K562 (cell line): ENCODE data around the gene OGFR. TPM values are rescaled to one million over a fixed set of nuclear protein-coding genes. Genes with fewer than 3 reads are reported as not detected.

Source experiments
- ATAC-seq: fragments of 200-7000 bp; cut with Tn5 transposase; 3 replicates; pipeline ENCODE4 v1.9.1; 2020; ENCODE audit warnings: moderate library complexity
- BruUV-seq: library from RNA; stranded (reverse); fragments of 400-500 nt; replicated peaks from 2 replicates; lab custom pipeline; 2021; lab: Mats Ljungman, UMichigan
- CTCF ChIA-PET: fragments of 300-600 bp; formaldehyde crosslinking; extraction: SDS; loops from one replicate; lab custom pipeline; 2021; ENCODE audit warnings: low intra/inter-chr PET ratio; lab: Yijun Ruan, JAX
- POLR2A ChIA-PET: fragments of 300-600, 350-650 bp; sonication (Branson Sonifier 250); formaldehyde crosslinking; extraction: SDS; loops from one replicate; lab custom pipeline; 2021; ENCODE audit warnings: antibody characterized with exemption, inconsistent platforms; lab: Yijun Ruan, JAX
- DNase-seq, 4 experiments: peaks; one replicate each; pipeline versions ENCODE4 v3.0.0 to v3.0.0-alpha.2; 2011 to 2018; ENCODE audit warnings: low spot score in 3 of 4, mixed read lengths in 3 of 4; ENCODE audit errors: extremely low read depth in 1 of 4
- FAIRE-seq: peaks from 2 replicates; lab custom pipeline; 2011; peaks lifted over from hg19 to GRCh38; lab: Jason Lieb, UNC
- H2AFZ ChIP-seq: 2 replicates; pipeline ENCODE4 v1.6.0; 2011; ENCODE audit warnings: low read depth, low read length, control low read depth, inconsistent platforms
- H3K27ac ChIP-seq: fragments of 200-600 bp; 3 replicates; pipeline ENCODE4 v1.8.0; 2011; ENCODE audit warnings: low read depth, mild to moderate bottlenecking, control low read depth, inconsistent platforms, low read length, moderate library complexity, mixed read lengths; ENCODE audit errors: extremely low read depth
- H3K27me3 ChIP-seq, 2 experiments: fragments of 300-600 bp in 1 of 2; 2 replicates in 1 of 2; 3 replicates in 1 of 2; pipeline versions ENCODE4 v1.6.0 to v1.8.0; 2011; ENCODE audit warnings: inconsistent platforms in 2 of 2, low read length in 2 of 2, mild to moderate bottlenecking in 1 of 2, mixed read lengths in 1 of 2, moderate library complexity in 1 of 2; ENCODE audit not compliant: control insufficient read depth in 2 of 2, insufficient read depth in 2 of 2
- H3K36me3 ChIP-seq: fragments of 300-600 bp; 3 replicates; pipeline ENCODE4 v1.8.0; 2011; ENCODE audit warnings: mild to moderate bottlenecking, low read length, inconsistent platforms; ENCODE audit not compliant: control insufficient read depth, insufficient read depth
- H3K4me1 ChIP-seq, 2 experiments: fragments of 200-600 bp in 1 of 2; replicated peaks in 1 of 2; 2 replicates in 1 of 2; 3 replicates in 1 of 2; pipeline versions ENCODE4 v1.5.1 to v1.8.0; 2011; ENCODE audit warnings: inconsistent platforms in 2 of 2, low read length in 2 of 2, mild to moderate bottlenecking in 1 of 2, mixed read lengths in 1 of 2, moderate library complexity in 1 of 2; ENCODE audit not compliant: control insufficient read depth in 2 of 2, insufficient read depth in 2 of 2
- H3K4me2 ChIP-seq: 2 replicates; pipeline ENCODE4 v1.6.1; 2011; ENCODE audit warnings: low read length, control low read depth, inconsistent platforms, mixed read lengths; ENCODE audit not compliant: insufficient read depth
- H3K4me3 ChIP-seq: fragments of 200-600 bp; sonication (generic), shearing (Covaris generic); 2 replicates; pipeline ENCODE4 v1.5.1; 2016; ENCODE audit warnings: control low read depth, inconsistent platforms
- H3K79me2 ChIP-seq: fragments of 200-600 bp; 3 replicates; pipeline ENCODE4 v1.8.0; 2011; ENCODE audit warnings: low read length, inconsistent platforms; ENCODE audit not compliant: control insufficient read depth, insufficient read depth
- H3K9ac ChIP-seq, 2 experiments: 2 replicates each; pipeline versions ENCODE4 v1.6.0 to v1.6.1; 2011; ENCODE audit warnings: low read depth in 2 of 2, low read length in 2 of 2, control low read depth in 1 of 2, inconsistent platforms in 1 of 2, mild to moderate bottlenecking in 1 of 2, mixed read lengths in 1 of 2; ENCODE audit not compliant: insufficient read depth in 1 of 2
- H3K9me1 ChIP-seq: one replicate; pipeline ENCODE4 v1.6.0; 2011; ENCODE audit warnings: inconsistent platforms, mild to moderate bottlenecking, low read length, moderate library complexity; ENCODE audit not compliant: control insufficient read depth, insufficient read depth
- H3K9me3 ChIP-seq: replicated peaks from 2 replicates; pipeline ENCODE4 v1.5.1; 2011; ENCODE audit warnings: low read depth, low read length, inconsistent platforms; ENCODE audit not compliant: control insufficient read depth, insufficient read depth
- H4K20me1 ChIP-seq: replicated peaks from 2 replicates; pipeline ENCODE4 v1.6.1; 2011; ENCODE audit warnings: low read length, inconsistent platforms, mixed read lengths; ENCODE audit not compliant: control insufficient read depth, insufficient read depth
- CREB3L1 ChIP-seq: fragments of 450-650 bp; IDR thresholded peaks from 2 replicates; pipeline ENCODE4 v1.6.1; 2014; ENCODE audit warnings: low read depth, mild to moderate bottlenecking, moderate library complexity, borderline replicate concordance
- EP400 ChIP-seq: fragments of 450-650 bp; IDR thresholded peaks from 2 replicates; pipeline ENCODE4 v1.6.1; 2017; ENCODE audit warnings: antibody characterized with exemption, mild to moderate bottlenecking, moderate library complexity
- KLF16 ChIP-seq: IDR thresholded peaks from 2 replicates; pipeline ENCODE4 v1.6.1; 2016; ENCODE audit warnings: antibody characterized with exemption
- PHF21A ChIP-seq: fragments of 450-650 bp; IDR thresholded peaks from 2 replicates; pipeline ENCODE4 v1.6.1; 2017; ENCODE audit warnings: low read depth, borderline replicate concordance
- POLR2G ChIP-seq: fragments of 200-400 bp; formaldehyde crosslinking; IDR thresholded peaks from 2 replicates; pipeline ENCODE4 v1.6.1; 2017; ENCODE audit warnings: low read depth, mild to moderate bottlenecking, antibody characterized with exemption, low read length, moderate library complexity
- SOX6 ChIP-seq: fragments of 450-650 bp; IDR thresholded peaks from 2 replicates; pipeline ENCODE4 v1.6.1; 2014; ENCODE audit warnings: mild to moderate bottlenecking
- THRA ChIP-seq: fragments of 450-650 bp; IDR thresholded peaks from 2 replicates; pipeline ENCODE4 v1.6.1; 2017; ENCODE audit warnings: mild to moderate bottlenecking, moderate library complexity
- WHSC1 ChIP-seq: IDR thresholded peaks from one replicate; pipeline ENCODE4 v1.6.1; 2012; ENCODE audit warnings: low read length, control low read depth, inconsistent platforms
- ZNF57 ChIP-seq: fragments of 450-650 bp; formaldehyde crosslinking; IDR thresholded peaks from 2 replicates; pipeline ENCODE4 v1.4.0; 2020; ENCODE audit warnings: mild to moderate bottlenecking, moderate library complexity
- WGBS: fragments of 100-300 bp; shearing (Covaris generic); methylation state at CpG from one replicate; pipeline ENCODE4 v1.1.6; 2016; ENCODE audit warnings: low coverage, mixed read lengths; ENCODE audit not compliant: insufficient coverage; ENCODE audit errors: missing lambda C conversion rate; 5-methylcytosine and 5-hydroxymethylcytosine counted together
- in situ Hi-C: fragments of 300-500 bp; cut with MboI; formaldehyde crosslinking; loops from 4 replicates; pipeline ENCODE4 v1.15.0; 2018; ENCODE audit warnings: inconsistent platforms, mixed read lengths
- intact Hi-C: fragments of 100-400 bp; cut with micrococcal nuclease; formaldehyde crosslinking; loops from 2 replicates; pipeline ENCODE4 v1.14.2; 2022
- polyA plus RNA-seq, 8 experiments: library from polyadenylated mRNA; depleted of rRNA in 4 of 8; stranded (reverse) in 5 of 8; unstranded in 3 of 8; fragments of >200 nt; fragmentation: Nextera tagmentation in 2 of 8; fragmentation: Illumina TruSeq in 1 of 8; extraction: Ambion mirVana in 2 of 8; extraction: Trizol in 1 of 8; gene quantifications; 2 replicates each; pipeline versions ENCODE4 v1.2.1 to v1.2.3, GENCODE V29; 2011 to 2014; ENCODE audit warnings: inconsistent platforms in 1 of 8, missing spikeins in 1 of 8
- total RNA-seq, 7 experiments: library from RNA; depleted of rRNA in 6 of 7; stranded (reverse); fragments of >200 nt in 6 of 7; fragmentation: Illumina TruSeq in 2 of 7; extraction: Trizol in 2 of 7; gene quantifications; 2 replicates each; pipeline versions ENCODE4 v1.2.1 to v1.2.3, GENCODE V29; 2011 to 2021; ENCODE audit warnings: low replicate concordance in 1 of 7

Gene OGFR
- total and polyA plus RNA-seq, 9 of the 15 experiments (the other 6 are each of a cell fraction or from before 2014, with no cell fraction given) = 0.39 to 56.3 (median 17.5) TPM

GRCh38 chr20:62850333-62850974 lies 45.8 kb downstream of the OGFR start:
- Histone ChIP-seq H3K4me3 (no peak overlapping the region), H3K4me1 (peaks cover 0 to 17% of the 10 kb centered on the region in 2 experiments; a peak in 1 of 5 replicates), H3K4me2 (no peak overlapping the region)
- DNase-seq = no peak
- in situ Hi-C loops = no loop called here
- POLR2A ChIA-PET = interaction anchor here (0.8 kb wide), 2 partner anchors 11 to 22 kb away, joined by 3 to 4 read pairs; no protein-coding TSS in a partner anchor
- TF ChIP-seq POLR2G (peak; percentile 39; the same call in 1 of the 2 replicates), KLF16 (no peak), EP400 (no peak)
- TF ChIP-seq, all 486 proteins: peak for 1
- no TSS peak for BruUV-seq
- Histone ChIP-seq H3K27ac (no peak overlapping the region), H3K9ac (peak overlapping the region in 1 of 2 experiments; percentile 55; a peak in 2 of 4 replicates), H3K9me3 (no peaks in the 10 kb centered on the region), H4K20me1 (no peaks in the 10 kb centered on the region), H3K27me3 (no peaks in the 10 kb centered on the region), H3K9me1 (no peaks in the 10 kb centered on the region), H3K36me3 (peaks cover 80% of the 10 kb centered on the region), H3K79me2 (no peaks in the 10 kb centered on the region), H2AFZ (no peak overlapping the region)
- 87% methylated on average over 22 of the region's 22 CpGs for WGBS
- ATAC-seq = no peak
- intact Hi-C loops = no loop called here
- CTCF ChIA-PET = no interaction called here
- FAIRE-seq = no peak

GRCh38 chr20:62852196-62852595 lies 47.6 kb downstream of the OGFR start:
- POLR2A ChIA-PET = no interaction called here
- Histone ChIP-seq H3K27ac (no peak overlapping the region), H3K27me3 (no peaks in the 10 kb centered on the region), H3K4me3 (no peak overlapping the region), H3K9me1 (no peaks in the 10 kb centered on the region), H4K20me1 (no peaks in the 10 kb centered on the region), H3K9me3 (no peaks in the 10 kb centered on the region), H3K4me1 (peaks cover 0 to 20% of the 10 kb centered on the region in 2 experiments; a peak in 2 of 5 replicates), H3K36me3 (peaks cover 76% of the 10 kb centered on the region), H2AFZ (no peak overlapping the region), H3K9ac (no peak overlapping the region), H3K79me2 (no peaks in the 10 kb centered on the region), H3K4me2 (no peak overlapping the region)
- intact Hi-C loops = no loop called here
- FAIRE-seq (no peak), ATAC-seq (no peak), DNase-seq (no peak)
- TF ChIP-seq PHF21A (no peak), WHSC1 (no peak), CREB3L1 (no peak), ZNF57 (CRISPR knock-in tag) (no peak), SOX6 (no peak), THRA (no peak), POLR2G (0 out of 2 replicates have a peak, but pooled peaks have one; percentile 28)
- CTCF ChIA-PET = no interaction called here
- WGBS = 80% methylated on average over 8 of the region's 8 CpGs
- BruUV-seq = no TSS peak
- in situ Hi-C loops = no loop called here
